T-helper 1 cell treated with Interleukin-12 subunit alpha and Interleukin-12 subunit beta and Interleukin-4 antibody, amounts not matched to agents 30 ng/mL and 1 ng/mL, for 36 hours (primary cell): Measurements from ENCODE around the gene ASXL3. TPM values are rescaled to one million over a fixed set of nuclear protein-coding genes. Genes with fewer than 3 reads are reported as not detected.

ENCODE experiments used
- intact Hi-C: fragments of 100-400 bp; cut with micrococcal nuclease; formaldehyde crosslinking; loops from one replicate; pipeline ENCODE4 v1.15.1; 2024
- total RNA-seq: library from RNA; stranded (reverse); gene quantifications from 2 replicates; pipeline ENCODE4 v1.2.3, GENCODE V29; 2022

Gene ASXL3
- total RNA-seq, 1 donor from 2014 or later = not detected

DNA sequence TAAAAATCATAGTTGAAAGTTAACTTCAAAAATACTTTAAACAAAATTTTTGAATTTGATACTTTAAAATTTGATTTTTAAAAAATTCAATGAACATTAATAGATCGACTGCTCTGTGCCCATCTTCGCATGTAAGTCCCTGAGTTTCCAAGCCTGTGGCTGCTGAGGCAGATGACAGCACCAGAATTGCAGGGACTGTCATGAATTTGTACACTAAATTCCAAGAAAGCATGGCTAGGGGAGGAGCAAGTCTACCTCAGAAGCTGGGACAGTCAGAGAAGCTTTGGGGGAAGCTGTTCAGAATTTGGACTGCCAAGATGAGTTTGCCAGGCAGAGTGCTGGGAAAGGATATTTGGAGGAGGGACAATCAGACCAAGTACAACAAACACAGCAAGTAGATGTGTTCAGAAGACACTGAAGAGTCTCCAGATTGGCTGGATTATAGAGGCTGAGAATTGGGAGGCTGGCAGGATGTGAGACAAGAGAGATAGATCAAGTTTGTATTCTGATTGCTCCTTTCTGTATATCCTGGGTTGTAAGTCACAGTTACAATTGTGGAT, 79.0 kb downstream of the ASXL3 start:
- intact Hi-C loops = no loop called here

DNA sequence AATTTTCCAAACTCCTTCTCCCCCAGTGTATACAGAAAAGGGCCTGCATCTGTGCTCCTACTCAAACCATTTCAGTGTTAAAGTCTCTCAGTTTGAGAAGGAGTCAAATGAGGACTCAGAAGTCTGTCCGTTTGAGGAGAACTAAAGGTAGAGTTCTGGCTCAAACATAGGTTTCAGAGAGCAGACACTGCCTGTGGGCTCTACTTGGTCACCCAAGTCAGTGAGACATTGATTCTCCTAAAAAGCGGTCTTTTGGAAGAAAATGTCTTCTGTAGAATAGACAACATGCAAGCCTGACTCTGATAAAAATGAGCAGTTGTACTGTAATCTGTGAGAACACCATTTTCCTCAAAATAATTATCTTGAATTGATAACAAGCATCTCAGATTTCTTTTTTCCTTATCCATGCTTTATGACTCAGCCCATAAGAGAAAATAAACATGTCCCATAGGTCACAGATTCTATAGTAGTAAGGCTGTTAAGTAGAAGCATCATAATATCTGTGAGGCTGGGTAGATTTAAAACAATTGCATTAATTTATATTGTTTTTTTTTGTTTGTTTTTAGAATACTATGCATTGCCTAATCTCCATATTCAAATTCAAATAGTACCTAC, 82.8 kb downstream of the ASXL3 start:
- intact Hi-C loops = no loop called here

DNA sequence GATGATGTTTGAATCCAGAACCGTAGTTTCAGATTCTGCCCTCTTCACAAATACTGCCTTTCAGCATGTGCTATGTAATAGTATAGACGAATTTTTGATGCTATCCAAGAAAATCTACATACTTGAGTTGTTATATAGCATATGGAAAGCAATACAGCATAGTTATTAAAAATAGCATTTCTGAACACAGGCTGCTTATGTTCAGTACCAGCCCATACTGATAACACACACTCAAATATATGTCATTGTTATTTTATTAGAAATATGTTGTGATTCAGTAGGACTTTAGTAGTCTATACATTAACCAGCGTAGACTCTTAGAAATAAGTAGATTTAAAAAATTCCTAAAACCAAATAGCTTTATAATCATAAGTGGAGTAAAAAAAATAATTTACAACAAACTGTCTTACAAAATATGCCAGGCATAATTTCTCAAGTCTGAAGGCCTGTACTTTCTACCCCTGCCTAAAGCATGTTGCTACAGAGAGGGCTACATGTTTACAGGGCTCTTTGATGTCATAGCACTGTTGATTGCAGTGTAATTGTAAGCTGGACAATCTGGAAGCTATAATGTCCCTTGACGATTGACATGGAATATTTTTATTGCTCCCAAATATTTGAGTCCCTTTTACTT, 86.3 kb downstream of the ASXL3 start:
- intact Hi-C loops = no loop called here

DNA sequence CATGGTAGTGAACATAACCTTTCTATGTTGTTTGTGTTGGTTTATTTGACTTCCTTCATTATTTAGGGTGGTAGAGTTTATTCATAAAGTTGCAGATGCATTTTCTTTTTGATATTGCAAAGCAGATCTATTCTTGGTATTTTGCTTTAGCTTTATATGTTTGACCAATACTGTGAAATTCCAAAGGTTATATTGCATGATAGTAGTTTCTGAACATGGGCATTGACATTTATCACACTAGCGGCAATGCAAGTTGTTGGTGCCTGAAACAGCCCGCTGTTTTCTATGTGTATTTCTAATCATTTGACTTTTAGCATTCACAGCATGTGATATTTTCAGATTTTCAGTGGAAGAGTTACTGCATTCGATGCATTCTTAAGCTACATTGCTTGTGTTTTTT, 87.2 kb downstream of the ASXL3 start:
- intact Hi-C loops = no loop called here

DNA sequence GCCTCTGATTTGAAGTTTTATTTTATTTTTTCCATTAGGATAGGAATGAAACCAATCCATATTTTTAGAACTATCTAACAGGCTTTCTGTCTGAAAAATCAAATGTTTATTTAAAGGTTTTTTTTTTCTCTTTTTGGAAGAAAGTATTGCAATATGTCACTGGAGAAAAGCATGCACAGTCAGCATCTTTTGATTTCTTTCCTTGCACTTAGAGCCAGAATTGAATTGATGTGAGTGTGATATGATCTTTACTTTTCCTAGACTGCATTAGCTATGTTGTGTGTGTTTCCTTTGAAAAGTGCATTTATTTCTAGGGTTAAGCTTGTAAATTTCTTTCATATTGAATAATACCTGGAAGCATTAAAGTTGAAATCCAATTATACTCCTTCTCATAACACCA, 87.6 kb downstream of the ASXL3 start:
- intact Hi-C loops = no loop called here

DNA sequence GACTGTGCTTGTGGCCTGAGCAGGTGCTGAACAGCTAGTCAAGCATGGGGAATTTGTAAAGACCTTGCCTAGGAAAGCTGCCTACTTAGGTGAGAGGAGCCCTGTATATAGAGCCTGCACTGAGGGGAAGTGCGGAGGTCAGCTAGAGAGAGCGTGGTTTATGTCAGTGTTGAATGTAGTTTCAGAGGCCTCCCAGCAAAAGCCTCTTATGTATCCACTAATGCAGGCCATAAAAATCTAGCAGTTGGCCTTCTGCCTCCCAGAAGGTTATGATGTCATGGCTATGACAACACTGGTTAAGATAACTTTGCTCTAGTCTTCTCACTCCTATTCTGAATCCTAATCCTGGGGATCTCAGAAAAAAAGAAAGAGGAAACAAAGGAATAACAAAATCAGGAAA, 88.9 kb downstream of the ASXL3 start:
- intact Hi-C loops = no loop called here

DNA sequence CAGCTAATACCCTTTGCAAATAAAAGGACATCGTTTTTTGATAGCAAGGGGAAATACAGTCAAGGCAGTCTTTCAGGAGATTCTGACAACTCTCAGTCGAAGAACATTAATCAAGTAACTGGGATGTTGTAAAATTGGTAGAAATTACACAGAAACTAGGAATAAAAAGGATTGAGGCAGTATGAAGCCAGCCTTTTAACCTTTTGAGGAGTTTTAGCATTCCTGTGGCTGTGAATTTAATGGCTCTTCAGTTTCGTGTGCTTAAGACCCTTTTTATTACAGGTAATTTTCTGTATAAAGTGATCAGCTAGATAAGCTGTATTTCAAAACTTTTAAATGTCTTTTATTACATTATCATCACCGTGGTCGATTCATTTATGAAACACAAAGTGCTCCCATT, 91.6 kb downstream of the ASXL3 start:
- intact Hi-C loops = no loop called here

DNA sequence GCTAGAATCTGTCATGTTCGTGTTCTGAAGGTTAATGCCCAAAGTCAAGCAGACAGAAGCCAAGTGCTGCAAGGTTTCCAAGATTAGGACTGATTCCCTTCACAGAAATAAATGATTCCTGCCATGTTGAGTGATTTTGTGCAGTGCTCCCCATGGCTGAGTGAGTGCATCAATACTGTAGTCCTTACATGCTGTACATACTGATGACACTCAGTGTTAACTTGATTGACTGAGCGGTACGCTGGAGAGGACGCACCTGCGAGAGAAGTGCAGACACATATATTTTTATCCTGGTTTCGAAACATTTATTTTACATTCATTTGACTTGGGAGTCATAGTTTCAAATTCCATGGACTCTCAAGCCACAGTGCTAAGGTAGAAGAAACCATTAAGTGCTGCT, 92.0 kb downstream of the ASXL3 start:
- intact Hi-C loops = no loop called here

DNA sequence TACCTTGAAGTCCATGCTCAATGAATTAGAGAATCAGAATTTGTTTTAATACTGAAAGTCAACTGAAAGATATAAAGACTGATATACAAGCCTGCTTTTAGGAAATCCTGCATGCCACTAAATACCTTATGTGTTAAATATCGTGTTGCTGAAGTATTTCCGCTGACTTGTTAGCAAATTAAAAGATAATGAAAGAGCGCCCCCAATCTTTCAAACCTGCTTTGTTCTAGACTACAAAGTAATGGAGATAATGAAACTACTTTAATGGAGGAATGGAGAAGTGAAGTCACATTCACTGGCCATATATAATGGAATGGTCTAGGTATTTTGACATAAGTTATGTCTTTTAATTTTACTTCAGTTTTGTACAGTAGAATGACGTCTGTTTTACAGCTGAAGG, 95.7 kb downstream of the ASXL3 start:
- intact Hi-C loops = no loop called here

DNA sequence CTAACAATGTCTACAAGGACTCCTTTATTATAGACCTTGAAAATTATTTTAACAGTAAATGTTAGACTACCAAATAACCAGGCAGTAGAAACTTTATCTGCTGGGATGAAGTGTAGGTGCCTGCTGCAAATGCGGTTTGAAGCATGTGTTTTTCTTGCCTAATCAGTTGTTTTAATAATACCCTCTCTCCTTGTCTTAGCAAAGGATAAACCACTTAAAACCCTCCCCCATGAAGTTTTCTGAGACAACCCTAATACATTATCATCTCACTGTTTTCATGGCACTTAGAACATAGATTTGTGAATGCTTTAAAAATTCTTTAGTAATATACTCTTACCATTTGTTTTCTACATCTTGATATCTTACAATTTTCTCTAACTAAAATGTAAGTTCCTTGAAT, 98.6 kb downstream of the ASXL3 start:
- intact Hi-C loops = no loop called here

DNA sequence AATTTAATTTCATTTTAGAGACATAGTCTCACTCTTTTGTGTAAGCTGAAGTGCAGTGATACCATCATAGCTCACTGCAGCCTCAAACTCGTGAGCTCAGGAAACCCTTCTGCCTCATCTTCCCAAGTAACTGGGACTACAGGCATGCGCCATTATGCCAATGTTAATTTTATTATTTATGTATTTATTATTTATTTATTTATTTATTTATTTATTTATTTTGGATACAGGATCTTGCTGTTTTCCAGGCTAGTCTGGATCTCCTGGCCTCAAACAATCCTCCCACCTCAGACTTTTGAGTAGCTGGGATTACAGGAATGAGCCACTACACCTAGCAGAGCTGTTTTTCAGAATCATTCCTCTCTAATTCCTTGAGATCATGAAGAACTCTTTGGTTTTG, 99.9 kb downstream of the ASXL3 start:
- intact Hi-C loops = no loop called here

DNA sequence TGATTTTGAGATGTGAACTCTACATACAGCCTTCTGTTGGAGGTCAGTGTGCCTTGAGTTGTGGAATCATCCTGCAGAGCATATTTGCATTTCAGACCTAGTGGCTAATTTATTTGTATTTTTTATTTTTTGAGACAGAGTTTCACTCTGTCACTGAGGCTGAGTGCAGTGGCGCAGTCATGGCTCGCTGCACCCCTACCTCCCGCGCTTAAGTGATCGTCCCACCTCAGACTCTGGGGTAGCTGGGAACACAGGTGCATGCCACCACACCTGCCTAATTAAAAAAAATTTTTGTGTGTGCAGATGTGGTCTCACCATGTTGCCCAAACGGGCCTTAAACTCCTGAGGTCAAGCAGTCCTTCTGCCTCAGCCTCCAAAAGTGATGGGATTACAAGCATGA, 104.4 kb downstream of the ASXL3 start:
- intact Hi-C loops = no loop called here

DNA sequence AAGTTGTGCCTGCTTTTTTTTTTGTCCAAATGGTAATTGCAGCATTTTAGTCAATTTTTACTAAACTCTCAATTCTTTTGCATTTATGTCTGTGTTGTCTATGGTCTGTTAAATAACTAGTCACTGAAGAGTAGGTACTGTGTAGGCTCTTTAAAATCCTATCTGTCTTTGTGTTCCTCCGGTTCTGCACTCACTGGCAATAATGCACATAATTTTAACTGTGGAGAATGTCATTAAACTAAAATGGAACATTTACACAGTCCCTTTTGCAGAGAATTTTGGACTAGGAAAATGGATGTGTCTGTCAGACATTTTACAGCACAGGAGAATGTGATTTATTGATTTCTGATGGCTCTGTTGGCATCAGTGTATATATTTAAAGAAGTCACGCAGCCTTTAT, 116.6 kb downstream of the ASXL3 start:
- intact Hi-C loops = no loop called here

DNA sequence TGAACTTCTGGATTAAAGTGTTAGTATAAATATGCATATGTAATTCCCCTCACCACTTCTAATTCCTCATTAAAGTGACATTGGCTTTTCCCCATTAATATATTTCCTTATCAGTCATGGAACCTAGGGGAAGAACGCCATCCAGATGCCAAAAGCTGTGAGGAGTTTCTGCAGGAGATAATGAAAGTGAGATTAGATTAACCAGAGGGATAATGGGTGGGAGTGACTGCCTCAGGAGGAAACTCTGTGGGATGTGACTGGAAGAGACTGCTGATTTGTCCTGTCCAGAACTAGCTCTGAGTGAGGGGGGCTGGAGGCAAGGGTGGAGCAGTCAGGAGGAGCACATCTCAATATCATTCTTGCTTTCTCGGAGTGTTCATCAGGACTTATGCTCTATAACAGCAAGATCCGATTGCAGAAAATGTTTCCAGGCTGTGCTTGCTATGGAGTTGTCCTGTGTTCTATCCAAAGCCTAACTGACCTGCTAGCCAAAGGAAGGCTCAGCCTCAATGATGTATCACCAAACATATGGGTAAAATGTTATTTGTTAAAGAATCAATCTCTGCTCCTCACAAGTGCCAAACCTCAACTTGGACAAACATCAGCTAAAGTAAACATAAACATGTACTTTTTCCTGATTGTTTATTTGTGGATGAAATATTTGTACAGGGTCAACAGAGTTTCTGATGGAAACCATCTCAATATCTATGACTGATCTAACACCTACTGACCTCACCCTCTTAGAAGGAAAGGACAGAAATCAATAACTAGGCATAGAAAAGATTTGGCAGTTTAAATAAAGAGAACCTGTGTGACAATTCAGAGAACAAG, 118.5 kb downstream of the ASXL3 start:
- intact Hi-C loops = no loop called here

DNA sequence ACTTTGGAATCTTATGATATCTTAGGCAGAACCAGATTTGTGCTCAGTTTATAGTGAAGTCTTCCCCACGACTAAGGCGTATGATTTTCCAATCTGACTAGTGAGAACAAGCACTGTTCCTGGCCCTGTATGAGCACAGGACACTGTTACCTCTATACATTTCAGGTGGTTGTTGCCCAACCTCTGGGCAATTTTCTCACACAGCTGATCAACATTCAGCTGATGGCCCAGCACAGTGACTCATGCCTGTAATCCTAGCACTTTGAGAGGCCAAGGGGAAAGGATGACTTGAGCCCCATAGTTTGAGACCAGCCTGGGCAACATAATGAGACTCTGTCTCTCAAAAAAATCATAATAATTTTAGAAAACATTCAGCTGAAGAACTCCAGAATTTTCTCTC, 119.5 kb downstream of the ASXL3 start:
- intact Hi-C loops = no loop called here

DNA sequence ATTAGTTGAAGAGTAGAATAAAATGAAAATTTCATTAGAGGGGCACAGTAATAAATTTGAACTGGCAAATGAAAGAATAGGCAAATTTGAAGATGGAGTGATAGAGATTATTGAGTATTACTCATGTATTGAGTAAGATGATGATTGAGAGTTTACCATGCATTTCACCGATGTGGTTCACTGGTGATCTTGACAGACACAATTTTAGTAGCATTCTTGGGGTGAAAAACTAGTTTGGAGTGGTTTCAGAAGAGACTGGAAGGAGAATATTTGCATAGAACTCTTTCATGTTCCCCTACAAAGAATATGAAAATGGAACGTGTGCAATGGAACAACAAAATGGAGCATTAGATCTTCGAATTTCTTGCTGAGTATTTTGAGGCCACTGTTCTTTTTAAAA, 121.4 kb downstream of the ASXL3 start:
- intact Hi-C loops = no loop called here

DNA sequence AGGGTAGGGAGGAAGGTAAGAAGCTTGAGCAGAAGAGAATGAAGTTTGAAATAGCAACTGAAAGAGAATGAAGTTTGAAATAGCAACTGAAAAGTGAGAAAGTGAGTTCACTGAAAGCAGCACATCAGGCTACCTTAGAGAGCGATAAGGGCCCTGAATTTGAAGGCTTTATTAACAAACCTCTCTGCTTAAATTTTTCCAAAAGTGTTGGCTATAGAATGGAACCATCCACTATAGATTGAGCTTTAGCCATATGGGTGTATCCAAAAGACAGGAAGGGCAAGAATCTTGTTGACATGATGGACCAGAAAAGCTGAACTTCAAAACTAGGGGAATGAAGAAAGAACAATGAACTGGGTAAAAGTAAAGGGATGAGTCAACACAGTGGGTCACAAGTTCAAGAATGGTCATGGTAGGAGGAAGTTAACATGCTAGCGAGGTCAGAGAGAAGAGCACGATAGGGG, 122.5 kb downstream of the ASXL3 start:
- intact Hi-C loops = no loop called here

DNA sequence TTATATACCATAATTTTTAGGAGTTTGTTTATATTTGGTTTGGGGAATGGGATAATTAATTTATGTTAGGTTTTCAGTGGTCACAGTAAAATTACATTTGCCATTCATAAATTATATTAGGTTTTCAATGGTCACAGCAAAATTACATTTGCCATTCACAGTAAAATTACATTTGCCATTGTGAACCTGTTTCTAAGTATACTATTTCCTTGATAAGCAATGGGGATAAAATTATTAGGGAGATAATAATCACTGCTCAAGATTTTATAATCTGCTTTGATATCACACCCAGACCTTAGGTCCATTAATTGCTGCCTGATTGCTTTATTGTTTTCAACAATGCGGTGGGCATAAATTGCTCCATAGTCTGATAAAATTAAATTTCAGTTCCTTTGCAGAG, 124.6 kb downstream of the ASXL3 start:
- intact Hi-C loops = no loop called here

DNA sequence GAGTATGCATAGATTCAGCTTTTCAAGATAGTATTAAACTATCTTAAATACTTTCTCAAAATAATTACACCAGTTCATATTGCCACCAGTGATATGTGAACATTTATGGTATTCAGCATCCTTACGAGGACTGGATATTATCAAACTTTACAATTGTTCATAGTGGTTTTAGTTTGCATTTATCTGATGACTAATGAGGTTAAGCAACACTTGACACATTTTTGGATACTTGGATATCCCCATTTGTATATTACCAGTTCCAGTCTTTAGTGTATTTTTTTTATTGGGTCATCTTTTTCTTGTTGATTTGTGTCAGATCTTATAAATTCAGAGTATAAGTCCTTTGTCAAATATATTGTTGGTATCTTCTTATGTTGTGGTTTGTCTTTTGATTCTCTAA, 128.4 kb downstream of the ASXL3 start:
- intact Hi-C loops = no loop called here

DNA sequence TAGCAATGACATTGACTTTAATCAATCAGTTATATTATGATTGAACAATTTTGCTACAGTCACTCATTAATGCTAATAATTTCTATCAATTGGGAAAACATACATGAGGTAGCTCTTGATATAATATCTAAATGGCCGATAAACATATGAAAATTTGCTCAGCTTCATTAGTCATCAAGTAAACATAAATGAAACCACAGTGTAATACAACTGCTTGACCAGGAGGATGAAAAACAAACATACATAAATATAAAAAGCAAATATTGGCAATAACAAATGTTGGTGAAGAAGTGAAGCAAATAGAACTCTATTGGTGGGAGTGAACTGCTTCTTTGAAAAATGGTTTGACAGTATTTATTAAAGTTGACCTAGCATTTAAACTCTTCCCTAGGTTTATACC, 130.9 kb downstream of the ASXL3 start:
- intact Hi-C loops = no loop called here

DNA sequence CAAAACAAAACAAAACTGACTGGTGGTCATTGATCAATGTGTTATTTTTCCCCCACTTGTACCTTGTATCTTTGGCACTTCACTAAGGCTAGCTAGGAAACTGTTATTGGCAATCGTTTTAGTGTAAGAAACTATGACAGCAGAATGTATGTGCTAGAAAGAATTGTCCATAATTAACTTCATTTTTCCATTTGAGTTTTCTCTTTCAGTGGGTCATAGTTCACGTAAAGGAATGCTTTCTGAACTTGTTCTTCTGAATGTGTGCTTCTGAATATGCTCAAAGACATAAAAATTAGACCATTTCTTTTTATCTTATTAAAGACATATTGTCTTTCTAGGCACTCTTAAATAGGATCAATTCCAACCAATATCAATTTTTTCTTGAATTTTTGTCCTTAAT, 132.2 kb downstream of the ASXL3 start:
- intact Hi-C loops = no loop called here

DNA sequence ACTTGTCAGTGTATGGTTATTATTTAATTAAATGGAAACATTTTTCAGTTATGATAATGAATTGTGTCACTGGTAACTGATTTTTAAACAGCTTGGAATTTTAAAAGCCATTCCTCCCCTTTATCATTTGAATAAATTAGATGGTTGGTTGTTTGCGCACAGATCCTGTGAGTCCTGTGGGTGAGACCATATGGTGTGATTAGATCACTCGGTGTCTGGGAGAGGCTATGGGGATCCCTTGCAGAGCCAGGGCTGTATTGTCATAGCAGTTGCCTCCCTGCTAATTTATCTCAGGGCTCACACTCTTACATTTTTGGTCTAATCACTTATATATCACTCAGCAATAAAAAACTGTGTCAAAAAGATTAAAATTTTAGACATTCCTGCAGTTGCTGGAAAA, 133.5 kb downstream of the ASXL3 start:
- intact Hi-C loops = no loop called here
